HEK293 (cell line): Measurements from ENCODE around the gene RNF113B.

Experiments
- CTCF ChIA-PET: fragments of 350-600 bp; formaldehyde crosslinking; extraction: SDS; loops from one replicate; lab custom pipeline; 2021; ENCODE audit warnings: antibody characterized with exemption; lab: Yijun Ruan, JAX
- POLR2A ChIA-PET: fragments of 300-600 bp; formaldehyde crosslinking; extraction: SDS; loops from one replicate; lab custom pipeline; 2020; ENCODE audit warnings: antibody characterized with exemption, inconsistent platforms; lab: Yijun Ruan, JAX
- H3K27ac ChIP-seq: fragments of 200-500 bp; sonication (Bioruptor generic); 2 replicates; pipeline ENCODE4 v1.5.1; 2014; ENCODE audit warnings: low read depth, low read length, control low read depth, inconsistent platforms; ENCODE audit errors: extremely low read depth
- H3K36me3 ChIP-seq, 2 experiments: fragments of 200-500 bp in 1 of 2; sonication (Bioruptor generic) in 1 of 2; 1 replicate in 1 of 2; 2 replicates in 1 of 2; pipeline ENCODE4 v1.5.1; 2014 to 2017; ENCODE audit warnings: inconsistent platforms in 2 of 2, low read length in 2 of 2; ENCODE audit not compliant: control insufficient read depth in 2 of 2, insufficient read depth in 1 of 2
- H3K4me1 ChIP-seq: fragments of 200-500 bp; sonication (Bioruptor generic); 2 replicates; pipeline ENCODE4 v1.5.1; 2014; ENCODE audit warnings: mild to moderate bottlenecking, low read length, inconsistent platforms; ENCODE audit not compliant: control insufficient read depth, insufficient read depth
- H3K4me3 ChIP-seq: 2 replicates; pipeline ENCODE4 v1.5.1; 2011; ENCODE audit warnings: low read depth, mild to moderate bottlenecking, control low read depth, low read length, moderate library complexity
- H3K9me3 ChIP-seq: fragments of 200-500 bp; sonication (Bioruptor generic); 2 replicates; pipeline ENCODE4 v1.5.1; 2014; ENCODE audit warnings: low read depth, low read length, inconsistent platforms; ENCODE audit not compliant: control insufficient read depth, insufficient read depth
- GLIS1 ChIP-seq: fragments of 450-650 bp; formaldehyde crosslinking; IDR thresholded peaks from 2 replicates; pipeline ENCODE4 v1.5.1; 2016; ENCODE audit warnings: missing biosample characterization, missing genetic modification characterization
- IKZF3 ChIP-seq: fragments of 450-650 bp; IDR thresholded peaks from 2 replicates; pipeline ENCODE4 v1.5.0; 2018; ENCODE audit warnings: missing biosample characterization, mild to moderate bottlenecking, missing genetic modification characterization, moderate library complexity
- REST ChIP-seq: fragments of 450-650 bp; formaldehyde crosslinking; IDR thresholded peaks from 2 replicates; pipeline ENCODE4 v1.5.1; 2016; ENCODE audit warnings: missing biosample characterization, missing genetic modification characterization
- ZBTB11 ChIP-seq: fragments of 450-650 bp; formaldehyde crosslinking; conservative IDR thresholded peaks from 2 replicates; pipeline ENCODE4 v1.5.1; 2016; ENCODE audit warnings: low read depth, missing biosample characterization, missing genetic modification characterization
- ZBTB21 ChIP-seq: fragments of 450-650 bp; formaldehyde crosslinking; IDR thresholded peaks from 2 replicates; pipeline ENCODE4 v1.5.1; 2017; ENCODE audit warnings: missing biosample characterization, missing genetic modification characterization
- ZFP37 ChIP-seq: fragments of 450-650 bp; formaldehyde crosslinking; IDR thresholded peaks from 2 replicates; pipeline ENCODE4 v1.5.1; 2016; ENCODE audit warnings: missing biosample characterization, missing genetic modification characterization
- ZNF114 ChIP-seq: fragments of 450-650 bp; formaldehyde crosslinking; IDR thresholded peaks from 2 replicates; pipeline ENCODE4 v1.5.0; 2017; ENCODE audit warnings: missing biosample characterization, missing genetic modification characterization
- ZNF138 ChIP-seq: fragments of 450-650 bp; formaldehyde crosslinking; IDR thresholded peaks from 2 replicates; pipeline ENCODE4 v1.5.1; 2016; ENCODE audit warnings: missing biosample characterization, missing genetic modification characterization, borderline replicate concordance
- ZNF19 ChIP-seq: fragments of 450-650 bp; formaldehyde crosslinking; IDR thresholded peaks from 2 replicates; pipeline ENCODE4; 2016; ENCODE audit warnings: missing biosample characterization, missing genetic modification characterization, low read depth
- ZNF202 ChIP-seq: fragments of 450-650 bp; formaldehyde crosslinking; IDR thresholded peaks from 2 replicates; pipeline ENCODE4 v1.5.1; 2016; ENCODE audit warnings: missing biosample characterization, missing genetic modification characterization, borderline replicate concordance
- ZNF23 ChIP-seq: fragments of 450-650 bp; formaldehyde crosslinking; IDR thresholded peaks from 2 replicates; pipeline ENCODE4 v1.5.1; 2016; ENCODE audit warnings: missing biosample characterization, missing genetic modification characterization, borderline replicate concordance
- ZNF366 ChIP-seq: fragments of 450-650 bp; formaldehyde crosslinking; conservative IDR thresholded peaks from 2 replicates; pipeline ENCODE4 v1.5.1; 2016; ENCODE audit warnings: missing biosample characterization, missing genetic modification characterization
- ZNF416 ChIP-seq: fragments of 450-650 bp; formaldehyde crosslinking; IDR thresholded peaks from 2 replicates; pipeline ENCODE4 v1.5.1; 2016; ENCODE audit warnings: missing biosample characterization, missing genetic modification characterization
- ZNF660 ChIP-seq: fragments of 450-650 bp; IDR thresholded peaks from 2 replicates; pipeline ENCODE4 v1.5.1; 2018; ENCODE audit warnings: missing biosample characterization, mild to moderate bottlenecking, missing genetic modification characterization
- ZNF677 ChIP-seq: fragments of 450-650 bp; IDR thresholded peaks from 2 replicates; pipeline ENCODE4 v1.5.0; 2018; ENCODE audit warnings: missing biosample characterization, mild to moderate bottlenecking, missing genetic modification characterization, moderate library complexity
- ZNF776 ChIP-seq: fragments of 450-650 bp; formaldehyde crosslinking; IDR thresholded peaks from 2 replicates; pipeline ENCODE4 v1.5.0; 2017; ENCODE audit warnings: missing biosample characterization, missing genetic modification characterization, borderline replicate concordance
- ZNF785 ChIP-seq: fragments of 450-650 bp; formaldehyde crosslinking; IDR thresholded peaks from 2 replicates; pipeline ENCODE4 v1.5.1; 2016; ENCODE audit warnings: missing biosample characterization, missing genetic modification characterization
- ZSCAN5A ChIP-seq: fragments of 450-650 bp; formaldehyde crosslinking; IDR thresholded peaks from 2 replicates; pipeline ENCODE4 v1.5.1; 2016; ENCODE audit warnings: missing biosample characterization, missing genetic modification characterization

The RNF113B gene

GRCh38 chr13:98207416-98207815, 30.3 kb upstream of the RNF113B start:
- Histone ChIP-seq H3K4me3 (no peak overlapping the region), H3K36me3 (no peaks in the 10 kb centered on the region), H3K9me3 (no peaks in the 10 kb centered on the region), H3K4me1 (no peaks in the 10 kb centered on the region), H3K27ac (no peak overlapping the region)
- ChIA-PET CTCF (no interaction called here), POLR2A (no interaction called here)
- no peak for TF ChIP-seq GLIS1 (tag by site-specific recombination)
- TF ChIP-seq ZSCAN5A = no peak
- no peak for TF ChIP-seq ZFP37 (tag by site-specific recombination)
- no peak for TF ChIP-seq IKZF3
- no peak for TF ChIP-seq ZNF138
- TF ChIP-seq REST (tag by site-specific recombination) = no peak
- no peak for TF ChIP-seq ZBTB11 (tag by site-specific recombination)
- no peak for TF ChIP-seq ZNF785 (tag by site-specific recombination)
- no peak for TF ChIP-seq ZNF416 (tag by site-specific recombination)
- no peak for TF ChIP-seq ZNF114
- TF ChIP-seq ZNF677 (tag by site-specific recombination) = no peak
- no peak for TF ChIP-seq ZNF19 (tag by site-specific recombination)
- no peak for TF ChIP-seq ZNF776 (tag by site-specific recombination)
- TF ChIP-seq ZNF23 (tag by site-specific recombination) = no peak
- TF ChIP-seq ZNF366 (tag by site-specific recombination) = no peak

GRCh38 chr13:98206946-98207345, 29.9 kb upstream of the RNF113B start:
- Histone ChIP-seq H3K9me3 (no peaks in the 10 kb centered on the region), H3K4me1 (no peaks in the 10 kb centered on the region), H3K4me3 (no peak overlapping the region), H3K27ac (no peak overlapping the region), H3K36me3 (no peaks in the 10 kb centered on the region)
- ChIA-PET POLR2A (no interaction called here), CTCF (no interaction called here)
- TF ChIP-seq ZBTB21 (tag by site-specific recombination) (no peak), ZNF660 (tag by site-specific recombination) (no peak), ZNF202 (tag by site-specific recombination) (no peak)
